ENCODE results near the gene NARS2.
A peak's percentile ranks its signal among the peaks of the same experiment; 100 is the strongest.

Gene NARS2

GRCh38 chr11:78542007-78542406, 32.7 kb downstream of the NARS2 start:
- DNase-seq (ENCODE audit: low read depth): peak; percentile 19
- no peak for TF ChIP-seq CTCF (IDR thresholded peaks at IDR 0.05; ENCODE audit: insufficient read depth, low read depth, low read length, missing control alignments)

DNA sequence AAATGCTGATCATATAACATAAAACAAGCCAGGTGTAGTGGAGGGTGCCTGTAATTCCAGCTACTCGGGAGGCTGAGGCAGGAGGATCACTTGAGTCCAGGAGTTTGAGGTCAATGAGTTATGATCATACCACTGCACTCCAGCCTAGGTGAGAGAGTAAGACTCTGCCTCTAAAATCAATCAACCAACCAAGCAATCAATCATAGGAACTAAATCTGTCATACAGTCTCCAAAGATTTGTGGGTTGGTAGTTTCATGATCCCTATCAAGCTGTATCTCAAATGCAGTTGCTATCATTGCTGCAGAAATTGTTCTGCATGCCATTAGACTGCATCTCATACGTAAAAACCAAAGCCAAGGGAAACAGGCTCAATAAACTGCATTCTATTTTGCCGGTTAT, 33.1 kb downstream of the NARS2 start:
- H3K4me3 ChIP-seq (ENCODE audit: low read depth, low read length): no peak overlapping the region
- no peak for TF ChIP-seq CTCF (IDR thresholded peaks at IDR 0.05; ENCODE audit: insufficient read depth, low read depth, low read length, missing control alignments)
- no peak for DNase-seq (ENCODE audit: low read depth)

More at GRCh38 chr11:78542007-78542406, 32.7 kb downstream of the NARS2 start:
- no peak overlapping the region for H3K4me3 ChIP-seq (ENCODE audit: low read depth, low read length)

DNA sequence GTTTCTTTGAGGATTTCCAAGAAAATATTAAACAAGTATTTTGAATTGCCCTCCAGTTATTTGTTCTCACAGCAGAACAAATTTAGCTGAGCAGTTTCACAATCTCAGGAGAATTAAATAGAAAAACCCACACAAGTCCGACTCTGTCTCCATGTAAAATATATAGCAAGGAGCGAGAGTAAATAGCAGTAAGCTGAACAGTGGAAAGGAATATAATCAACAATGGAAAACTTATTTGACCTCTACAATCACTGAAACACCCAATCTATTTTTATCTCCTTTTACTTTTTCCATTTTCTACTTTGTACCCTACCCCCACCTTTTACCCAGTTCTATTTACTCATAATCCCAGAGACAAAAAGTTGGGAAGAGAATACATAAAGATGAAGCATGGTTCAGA, 34.4 kb downstream of the NARS2 start:
- no peak for TF ChIP-seq CTCF (IDR thresholded peaks at IDR 0.05; ENCODE audit: insufficient read depth, low read depth, low read length, missing control alignments)
- no peak for DNase-seq (ENCODE audit: low read depth)
- no peak overlapping the region for H3K4me3 ChIP-seq (ENCODE audit: low read depth, low read length)

GRCh38 chr11:78539506-78539905, 35.2 kb downstream of the NARS2 start:
- no peak for DNase-seq (ENCODE audit: low read depth)
- no peak for TF ChIP-seq CTCF (IDR thresholded peaks at IDR 0.05; ENCODE audit: insufficient read depth, low read depth, low read length, missing control alignments)
- H3K4me3 ChIP-seq (ENCODE audit: low read depth, low read length): no peak overlapping the region

DNA sequence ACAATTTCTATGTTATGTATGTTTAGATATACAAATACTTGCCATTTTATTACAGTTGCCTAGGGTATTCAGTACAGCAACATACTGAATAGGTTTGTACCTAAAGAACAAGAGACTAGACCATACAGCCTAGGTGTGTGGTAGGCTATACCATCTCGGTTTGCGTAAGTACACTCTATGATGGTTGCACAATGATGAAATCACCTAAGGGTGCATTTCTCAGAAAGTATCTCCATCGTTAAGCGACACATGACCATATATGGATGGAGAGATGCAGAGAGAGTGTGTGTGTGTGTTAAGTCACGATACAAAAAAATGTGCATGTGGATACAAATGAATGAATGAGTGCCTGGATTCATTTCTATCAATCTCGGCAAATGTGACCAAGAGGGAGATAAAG, 37.7 kb downstream of the NARS2 start:
- no peak for DNase-seq (ENCODE audit: low read depth)
- TF ChIP-seq CTCF (IDR thresholded peaks at IDR 0.05; ENCODE audit: insufficient read depth, low read depth, low read length, missing control alignments): no peak
- H3K4me3 ChIP-seq (ENCODE audit: low read depth, low read length): no peak overlapping the region

GRCh38 chr11:78535920-78536319, 38.7 kb downstream of the NARS2 start:
- DNase-seq (ENCODE audit: low read depth): no peak
- no peak overlapping the region for H3K4me3 ChIP-seq (ENCODE audit: low read depth, low read length)
- TF ChIP-seq CTCF (IDR thresholded peaks at IDR 0.05; ENCODE audit: insufficient read depth, low read depth, low read length, missing control alignments): no peak

DNA sequence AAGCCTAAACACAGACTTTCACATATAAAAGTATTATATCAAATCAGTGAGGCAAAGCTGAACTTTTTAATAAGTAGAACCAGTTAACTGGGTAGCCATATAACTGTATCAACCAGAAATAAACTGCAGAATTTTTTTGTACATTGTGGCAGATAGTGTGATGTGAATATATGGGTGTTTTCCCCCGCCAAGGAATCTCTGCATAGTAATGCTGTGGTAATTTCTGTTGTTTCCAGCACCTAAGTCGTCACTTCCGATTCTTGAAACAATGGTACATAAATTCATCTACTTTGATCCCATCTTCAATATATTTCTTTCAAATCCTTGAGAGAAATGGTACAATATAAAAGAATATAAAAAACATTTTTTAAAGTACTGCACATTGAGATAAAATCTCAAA, 39.6 kb downstream of the NARS2 start:
- DNase-seq (ENCODE audit: low read depth): peak; percentile 19
- no peak overlapping the region for H3K4me3 ChIP-seq (ENCODE audit: low read depth, low read length)
- TF ChIP-seq CTCF (IDR thresholded peaks at IDR 0.05; ENCODE audit: insufficient read depth, low read depth, low read length, missing control alignments): no peak

Data from GM12865 (cell line).